ENCODE data around the gene ZSCAN26.

ZSCAN26 gene

DNA sequence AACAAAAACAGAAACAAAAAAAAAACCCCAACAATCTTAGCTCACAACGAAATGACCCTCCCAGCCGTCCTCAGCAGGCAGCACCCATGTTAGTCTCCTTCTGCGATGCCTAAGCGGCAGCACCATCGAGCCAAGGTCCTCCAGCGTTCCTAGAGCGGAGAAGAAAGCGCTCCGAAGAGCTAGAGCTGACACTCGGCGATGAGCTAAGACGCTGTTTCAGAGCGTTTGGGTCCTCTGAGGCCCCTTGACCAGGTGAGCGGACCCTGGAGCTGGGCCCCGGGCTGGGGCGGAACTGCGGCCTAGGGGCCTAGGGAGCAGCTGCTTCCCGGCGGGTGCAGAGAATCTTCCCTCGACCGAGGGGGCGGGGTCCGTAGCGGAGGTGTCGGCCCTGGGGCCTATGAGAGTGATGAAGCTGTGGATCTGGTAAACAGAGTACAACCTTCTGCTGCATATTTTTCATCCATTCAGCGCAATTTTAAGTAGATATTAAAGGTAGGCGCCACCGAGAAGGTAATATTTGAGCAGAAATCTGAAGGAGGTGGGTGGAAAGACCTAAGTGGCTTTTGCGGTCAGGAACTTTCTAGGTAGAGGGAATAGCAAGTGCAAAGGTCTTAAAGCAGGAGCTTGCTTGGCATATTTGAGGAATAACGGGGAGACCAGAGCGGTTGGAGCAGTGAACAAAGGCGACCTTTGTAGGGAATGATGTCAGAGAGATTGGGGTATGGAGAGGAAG, at the start of gene ZSCAN26:
Gene ZSCAN26, plus strand, starts transcription at position 182 of the 733 bp plus-strand sequence. CDS start 4,777 bp downstream, outside the sequence.
- DNase-seq (ENCODE audit: low read depth) = peak; percentile 89
- TF ChIP-seq, protein P1, sequence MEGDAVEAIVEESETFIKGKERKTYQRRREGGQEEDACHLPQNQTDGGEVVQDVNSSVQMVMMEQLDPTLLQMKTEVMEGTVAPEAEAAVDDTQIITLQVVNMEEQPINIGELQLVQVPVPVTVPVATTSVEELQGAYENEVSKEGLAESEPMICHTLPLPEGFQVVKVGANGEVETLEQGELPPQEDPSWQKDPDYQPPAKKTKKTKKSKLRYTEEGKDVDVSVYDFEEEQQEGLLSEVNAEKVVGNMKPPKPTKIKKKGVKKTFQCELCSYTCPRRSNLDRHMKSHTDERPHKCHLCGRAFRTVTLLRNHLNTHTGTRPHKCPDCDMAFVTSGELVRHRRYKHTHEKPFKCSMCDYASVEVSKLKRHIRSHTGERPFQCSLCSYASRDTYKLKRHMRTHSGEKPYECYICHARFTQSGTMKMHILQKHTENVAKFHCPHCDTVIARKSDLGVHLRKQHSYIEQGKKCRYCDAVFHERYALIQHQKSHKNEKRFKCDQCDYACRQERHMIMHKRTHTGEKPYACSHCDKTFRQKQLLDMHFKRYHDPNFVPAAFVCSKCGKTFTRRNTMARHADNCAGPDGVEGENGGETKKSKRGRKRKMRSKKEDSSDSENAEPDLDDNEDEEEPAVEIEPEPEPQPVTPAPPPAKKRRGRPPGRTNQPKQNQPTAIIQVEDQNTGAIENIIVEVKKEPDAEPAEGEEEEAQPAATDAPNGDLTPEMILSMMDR (IDR thresholded peaks at IDR 0.05; ENCODE audit: insufficient read depth, low read depth, low read length, missing control alignments) = no peak
- H3K4me3 ChIP-seq (ENCODE audit: low read length) = peak within 1 kb of the TSS; percentile 81

DNA sequence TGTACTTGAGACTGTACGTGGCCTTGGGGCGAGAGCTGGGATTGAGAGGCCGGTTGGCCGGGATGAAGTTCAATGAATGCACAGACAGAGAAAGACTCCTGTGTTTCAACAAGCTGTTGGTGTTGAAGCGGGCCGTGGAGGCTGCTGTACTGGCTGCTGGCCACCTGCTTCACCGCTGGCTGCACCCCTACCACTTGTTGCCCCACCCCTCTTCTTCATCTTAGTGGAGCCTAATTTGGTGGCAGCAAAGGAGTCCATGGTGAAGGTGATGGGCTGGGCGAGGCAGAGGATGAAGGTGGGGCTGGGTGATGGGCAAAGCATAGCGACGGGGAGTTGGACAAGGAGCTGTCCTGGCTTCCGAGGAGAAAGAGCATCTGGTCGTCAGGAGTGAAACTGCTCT, 49.1 kb upstream of the ZSCAN26 start:
- DNase-seq (ENCODE audit: low read depth) = no peak
- TF ChIP-seq, protein P1 (IDR thresholded peaks at IDR 0.05; ENCODE audit: insufficient read depth, low read depth, low read length, missing control alignments) = no peak
- H3K4me3 ChIP-seq (ENCODE audit: low read length) = no peak overlapping the region

GRCh38 chr6:28218312-28219248, 48.4 kb upstream of the ZSCAN26 start:
- DNase-seq (ENCODE audit: low read depth) = peak; percentile 47
- TF ChIP-seq, protein P1 (IDR thresholded peaks at IDR 0.05; ENCODE audit: insufficient read depth, low read depth, low read length, missing control alignments) = no peak
- H3K4me3 ChIP-seq (ENCODE audit: low read length) = peak overlapping the region; percentile 59

DNA sequence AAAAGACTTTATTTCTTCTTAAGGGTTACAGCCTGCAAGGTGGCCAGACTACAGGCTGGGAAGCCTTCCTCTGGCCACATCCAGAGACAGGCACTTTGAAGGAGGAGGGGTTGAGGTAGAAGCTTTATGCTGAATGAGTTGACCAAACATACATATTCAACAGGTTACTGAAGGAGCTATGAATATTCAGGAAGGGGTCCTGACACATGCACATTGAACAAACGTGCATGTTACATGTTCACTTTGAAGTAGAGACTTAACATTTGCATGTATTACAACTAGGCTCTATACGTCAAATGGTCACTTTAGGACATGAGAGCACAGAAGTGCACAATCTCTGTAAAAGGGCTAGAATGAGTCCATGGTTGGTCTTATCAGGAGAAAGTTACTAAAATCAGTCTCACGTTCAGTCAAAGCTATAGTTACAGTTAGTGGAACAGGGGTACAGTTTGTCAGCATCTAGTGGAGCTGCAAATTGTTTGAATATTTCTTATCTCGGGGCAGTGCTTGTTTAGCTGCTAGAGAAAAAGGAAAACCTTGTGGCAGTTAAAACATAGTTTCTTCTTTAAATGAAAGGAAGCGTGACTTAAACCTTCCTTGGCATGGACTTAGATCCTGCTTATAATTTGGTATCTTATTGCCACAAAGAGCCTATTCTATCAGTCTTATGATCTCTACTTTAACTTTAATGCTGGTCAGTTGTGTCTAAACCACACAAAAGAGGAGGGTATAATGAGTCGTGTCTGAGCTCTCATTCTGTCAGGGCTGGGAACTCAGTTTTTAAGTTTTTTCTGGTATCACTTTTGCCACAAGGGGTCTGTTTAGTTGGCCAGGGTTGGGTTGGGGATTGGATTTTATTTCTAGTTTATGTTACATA, 46.4 kb upstream of the ZSCAN26 start:
- no peak for DNase-seq (ENCODE audit: low read depth)
- H3K4me3 ChIP-seq (ENCODE audit: low read length) = no peak overlapping the region
- TF ChIP-seq, protein P1 (IDR thresholded peaks at IDR 0.05; ENCODE audit: insufficient read depth, low read depth, low read length, missing control alignments) = no peak

DNA sequence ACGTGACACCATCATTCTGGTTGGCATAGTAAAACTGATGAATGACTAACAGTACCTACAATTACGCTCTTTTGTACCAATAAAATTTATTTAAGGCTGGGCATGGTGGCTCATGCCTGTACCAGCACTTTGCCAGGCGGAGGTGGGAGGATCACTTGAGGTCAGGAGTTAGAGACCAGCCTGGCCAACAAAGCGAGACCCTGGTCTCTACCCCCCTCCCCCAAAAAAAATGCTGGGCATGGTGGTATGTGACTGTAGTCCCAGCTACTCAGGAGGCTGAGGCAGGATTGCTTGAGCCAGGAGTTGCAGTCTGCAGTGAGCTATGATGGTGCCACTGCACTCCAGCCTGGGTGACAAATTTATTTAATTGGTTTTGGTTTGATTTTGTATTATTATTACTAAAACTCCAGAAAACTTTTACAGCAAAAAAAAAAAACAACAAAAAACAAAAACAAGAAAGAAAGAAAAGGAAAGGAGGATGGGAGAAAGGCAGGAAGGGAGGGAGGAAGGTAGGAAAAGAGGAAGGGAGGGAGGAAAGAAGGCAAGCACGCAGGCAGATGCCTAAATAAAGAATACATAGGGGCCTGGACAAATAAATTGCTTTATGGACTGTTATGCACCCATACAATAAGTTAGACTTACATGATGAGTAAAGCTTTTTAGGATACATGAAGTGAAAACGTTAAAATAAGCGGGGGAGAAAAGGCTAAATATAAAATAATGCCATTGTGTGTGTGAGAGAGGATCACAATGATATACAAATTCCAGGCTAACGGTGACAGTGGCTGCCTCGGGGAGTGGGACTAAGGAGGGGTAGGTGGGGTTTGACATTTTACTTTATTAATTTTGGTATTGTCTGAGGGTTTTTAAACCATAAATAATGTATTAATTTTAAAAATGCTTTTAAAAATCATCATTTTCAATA, 42.5 kb upstream of the ZSCAN26 start:
- TF ChIP-seq, protein P1 (IDR thresholded peaks at IDR 0.05; ENCODE audit: insufficient read depth, low read depth, low read length, missing control alignments) = no peak
- H3K4me3 ChIP-seq (ENCODE audit: low read length) = peak overlapping the region; percentile 83
- no peak for DNase-seq (ENCODE audit: low read depth)

All from epithelial cell of esophagus (primary cell).